ENCODE results near the gene NECTIN3. TPM values are rescaled to one million over a fixed set of nuclear protein-coding genes. Genes with fewer than 3 reads are reported as not detected.

Gene NECTIN3
- total and polyA plus RNA-seq, 2 of the 4 experiments (the other 2 are of a cell fraction) = 34.7 to 155 TPM

- ChIA-PET CTCF (no interaction called here), POLR2A (ENCODE audit: unreplicated experiment) (no interaction called here)
- H3K23ac ChIP-seq (ENCODE audit: low read depth, low read length) = no peak overlapping the region
- no peak overlapping the region for H3K4ac ChIP-seq (ENCODE audit: low read depth, low read length)
- no peaks in the 10 kb centered on the region for H3K9me3 ChIP-seq (ENCODE audit: control insufficient read depth, insufficient read depth, low read length)
- intact Hi-C loops (cut with micrococcal nuclease) = no loop called here
- no peak overlapping the region for H4K5ac ChIP-seq (ENCODE audit: low read depth, low read length)
- WGBS, 2 experiments (ENCODE audit: extremely low coverage in 2 of 2, insufficient read length in 1 of 2) = no CpG with 5 or more reads among the region's 1 CpG
- H3K18ac ChIP-seq (ENCODE audit: low read depth, low read length) = no peak overlapping the region
- no peak overlapping the region for H2BK120ac ChIP-seq (ENCODE audit: low read depth, low read length)
- H2BK5ac ChIP-seq (ENCODE audit: low read depth, low read length, poor library complexity, severe bottlenecking) = peak overlapping the region; percentile 87
- no peak overlapping the region for H2BK15ac ChIP-seq (ENCODE audit: low read depth, low read length)
- BruUV-seq (replicated peaks) = no TSS peak
- TF ChIP-seq CHD1 (IDR thresholded peaks at IDR 0.05; ENCODE audit: low read depth, low read length) (no peak), CEBPB (IDR thresholded peaks at IDR 0.05; ENCODE audit: low read depth, low read length) (peak; percentile 49), ELK1 (IDR thresholded peaks at IDR 0.05; ENCODE audit: borderline replicate concordance, low read depth, low read length) (no peak), NFE2L2 (IDR thresholded peaks at IDR 0.05; ENCODE audit: low read depth, low read length) (no peak)
- TF ChIP-seq, protein P1, sequence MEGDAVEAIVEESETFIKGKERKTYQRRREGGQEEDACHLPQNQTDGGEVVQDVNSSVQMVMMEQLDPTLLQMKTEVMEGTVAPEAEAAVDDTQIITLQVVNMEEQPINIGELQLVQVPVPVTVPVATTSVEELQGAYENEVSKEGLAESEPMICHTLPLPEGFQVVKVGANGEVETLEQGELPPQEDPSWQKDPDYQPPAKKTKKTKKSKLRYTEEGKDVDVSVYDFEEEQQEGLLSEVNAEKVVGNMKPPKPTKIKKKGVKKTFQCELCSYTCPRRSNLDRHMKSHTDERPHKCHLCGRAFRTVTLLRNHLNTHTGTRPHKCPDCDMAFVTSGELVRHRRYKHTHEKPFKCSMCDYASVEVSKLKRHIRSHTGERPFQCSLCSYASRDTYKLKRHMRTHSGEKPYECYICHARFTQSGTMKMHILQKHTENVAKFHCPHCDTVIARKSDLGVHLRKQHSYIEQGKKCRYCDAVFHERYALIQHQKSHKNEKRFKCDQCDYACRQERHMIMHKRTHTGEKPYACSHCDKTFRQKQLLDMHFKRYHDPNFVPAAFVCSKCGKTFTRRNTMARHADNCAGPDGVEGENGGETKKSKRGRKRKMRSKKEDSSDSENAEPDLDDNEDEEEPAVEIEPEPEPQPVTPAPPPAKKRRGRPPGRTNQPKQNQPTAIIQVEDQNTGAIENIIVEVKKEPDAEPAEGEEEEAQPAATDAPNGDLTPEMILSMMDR (conservative IDR thresholded peaks at IDR 0.05; ENCODE audit: low read depth, low read length) = no peak
- H3K9ac ChIP-seq (ENCODE audit: low read depth, low read length) = no peak overlapping the region
- ATAC-seq (ENCODE audit: low read depth) (peak; percentile 67), DNase-seq (peak; percentile 77)
- peaks cover 3% of the 10 kb centered on the region; the same call in 1 of the 2 replicates for H4K20me1 ChIP-seq (ENCODE audit: insufficient read depth, low read length)
- no peak overlapping the region for H3K4me3 ChIP-seq (ENCODE audit: insufficient read depth, low read depth, low read length)
- H3K56ac ChIP-seq (ENCODE audit: extremely low read depth, insufficient read depth, low read length) = no peak overlapping the region
- dilution Hi-C loops (cut with HindIII; ENCODE audit: low sequenced_read_pairs, unreplicated experiment) = no loop called here
- no peak overlapping the region for H2AFZ ChIP-seq (replicated peaks; ENCODE audit: low read length, poor library complexity)
- no peak overlapping the region for H2AK5ac ChIP-seq (ENCODE audit: low read depth, low read length)
- H3K14ac ChIP-seq (replicated peaks; ENCODE audit: low read depth, low read length) = no peak overlapping the region
- H3K4me1 ChIP-seq (ENCODE audit: control insufficient read depth, insufficient read depth, low read length) = peaks cover 3% of the 10 kb centered on the region
- H3K36me3 ChIP-seq (ENCODE audit: control insufficient read depth, insufficient read depth, low read length) = peaks cover 7% of the 10 kb centered on the region
- peaks cover 3% of the 10 kb centered on the region for H3K9me1 ChIP-seq (ENCODE audit: insufficient read depth, low read length)
- H3K27me3 ChIP-seq (ENCODE audit: control insufficient read depth, insufficient read depth, low read length) = no peaks in the 10 kb centered on the region
- H4K8ac ChIP-seq (ENCODE audit: low read depth in 2 of 2, low read length in 2 of 2) = no peak overlapping the region; a peak in 1 of 4 replicates
- H2BK20ac ChIP-seq (ENCODE audit: low read depth, low read length) = no peak overlapping the region
- H3K79me1 ChIP-seq (ENCODE audit: low read depth in 1 of 2, low read length in 2 of 2) = peaks cover 7 to 22% of the 10 kb centered on the region in 2 experiments; a peak in 3 of 4 replicates
- no peak overlapping the region for H3K4me2 ChIP-seq (ENCODE audit: low read depth, low read length)
- no peak overlapping the region for H2AK9ac ChIP-seq (replicated peaks; ENCODE audit: low read depth, low read length, poor library complexity)
- no peak overlapping the region for H4K91ac ChIP-seq (ENCODE audit: insufficient read depth, low read depth, low read length)
- H3K27ac ChIP-seq (ENCODE audit: insufficient read depth, low read length) = no peak overlapping the region; the same call in 1 of the 2 replicates
- in situ Hi-C loops (cut with MboI; ENCODE audit: low sequenced_read_pairs) = no loop called here
Observed at GRCh38 chr3:111152496-111152895, 80.9 kb downstream of the NECTIN3 start.

Data from IMR-90 (cell line).